Epidermal melanocyte (primary cell): ENCODE results near the gene KPNB1.

Experiments used
- DNase-seq: peaks from one replicate; pipeline ENCODE4 v3.0.0; 2011; ENCODE audit warnings: low spot score; ENCODE audit not compliant: insufficient read length

The KPNB1 gene

DNA sequence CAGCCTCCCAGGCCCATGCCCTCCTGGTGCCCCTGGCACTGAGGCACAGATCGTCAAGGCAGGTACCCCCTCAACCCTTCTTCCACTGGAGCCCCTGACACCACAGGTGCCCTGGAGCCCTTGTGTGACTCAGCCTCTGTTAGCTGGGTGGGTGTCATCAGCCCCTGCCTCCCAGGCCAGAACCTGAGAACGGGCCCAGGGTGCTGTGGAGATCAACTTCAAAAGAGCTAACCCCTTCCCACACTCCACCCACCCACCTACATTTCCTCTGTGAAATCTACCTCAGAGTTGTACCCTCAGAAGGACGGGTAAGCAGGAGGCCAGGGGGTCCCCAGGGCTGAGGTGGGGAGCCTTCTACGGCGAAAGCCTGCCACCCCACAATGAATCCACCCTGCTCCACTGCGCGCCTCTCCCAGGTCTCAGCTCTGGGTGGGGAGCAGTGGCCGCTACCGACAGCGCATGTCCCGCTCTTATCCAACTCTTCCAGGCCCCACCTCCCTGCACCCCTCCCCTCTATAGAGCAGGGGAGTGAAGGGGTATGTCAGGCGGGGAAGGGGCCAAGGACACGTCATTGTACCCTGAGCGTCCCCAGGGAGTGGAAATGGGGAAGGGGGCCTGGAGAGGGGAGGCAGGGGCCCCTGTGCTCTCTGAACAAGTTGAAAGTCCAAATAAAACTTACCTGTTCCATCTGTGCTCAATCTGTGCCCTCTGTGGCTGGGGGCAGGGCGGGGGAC is 61.8 kb downstream of the KPNB1 start:
- no peak for DNase-seq

DNA sequence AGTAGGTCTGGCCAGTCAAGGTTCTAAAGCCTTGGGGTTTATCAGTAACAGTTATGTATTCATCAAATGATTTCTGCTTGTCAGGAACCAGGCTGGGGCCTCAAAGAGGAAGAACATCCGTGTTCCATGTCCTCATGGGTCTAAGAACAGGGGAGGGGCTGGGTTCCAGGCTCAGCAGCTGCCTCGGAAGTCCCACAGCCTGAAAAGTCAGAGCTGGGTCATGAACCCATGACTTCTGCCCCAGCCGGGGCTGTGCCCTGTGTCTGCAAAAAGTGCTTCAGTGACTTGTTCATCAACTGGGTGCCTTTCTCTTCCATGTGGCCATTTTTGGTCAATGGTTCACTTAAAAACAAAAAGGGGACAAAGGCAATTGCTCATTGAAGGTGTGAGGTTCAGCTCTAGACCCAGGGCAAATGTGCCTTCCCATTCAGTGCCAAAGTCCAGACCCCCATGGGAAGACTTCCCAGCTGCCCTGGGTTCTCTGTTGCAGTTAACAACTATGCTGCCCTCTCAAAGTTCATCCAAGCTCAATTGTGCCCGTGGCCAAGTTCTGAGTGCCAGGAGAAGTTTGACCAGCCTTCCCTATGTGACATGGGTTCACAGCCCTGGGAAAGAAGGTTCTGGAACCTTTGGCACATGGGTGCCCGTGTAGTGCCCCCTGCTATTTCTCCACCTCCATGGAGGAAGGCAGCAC is 62.8 kb downstream of the KPNB1 start:
- DNase-seq, result no peak

DNA sequence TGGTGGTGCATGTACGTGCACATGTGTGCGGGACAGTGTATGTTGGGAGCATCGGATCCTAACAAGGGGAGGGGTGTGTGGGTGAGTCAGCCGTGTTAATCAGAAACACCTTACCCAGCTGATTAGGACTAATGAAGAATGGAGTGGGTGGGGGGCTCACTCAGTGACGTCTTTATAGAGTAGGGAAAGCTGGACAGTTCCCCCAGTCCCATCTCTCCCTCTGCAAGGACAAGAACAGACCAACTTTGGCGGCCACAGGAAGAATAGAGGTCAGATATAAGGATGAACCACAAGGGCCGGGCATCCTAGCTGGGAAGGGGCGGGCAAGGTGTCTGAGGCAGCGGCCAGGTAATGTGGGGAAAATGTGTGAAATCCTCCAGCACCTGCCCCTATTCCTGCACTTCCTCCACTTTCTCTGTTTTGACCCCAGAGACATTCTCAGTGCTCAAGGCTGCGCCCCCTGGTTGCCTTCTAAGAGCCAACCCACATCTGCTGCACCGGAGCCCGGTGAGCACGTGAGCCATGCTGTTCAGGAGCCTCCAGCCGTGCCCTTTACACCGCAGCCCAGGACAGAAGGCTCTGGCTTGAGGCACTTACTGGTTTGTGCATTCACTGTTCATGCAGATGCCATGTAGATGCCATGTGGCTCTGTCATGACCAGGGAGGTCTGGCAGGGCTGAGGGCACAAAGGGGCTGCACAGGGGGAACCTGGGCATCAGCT is 64.4 kb downstream of the KPNB1 start:
- DNase-seq, result no peak

DNA sequence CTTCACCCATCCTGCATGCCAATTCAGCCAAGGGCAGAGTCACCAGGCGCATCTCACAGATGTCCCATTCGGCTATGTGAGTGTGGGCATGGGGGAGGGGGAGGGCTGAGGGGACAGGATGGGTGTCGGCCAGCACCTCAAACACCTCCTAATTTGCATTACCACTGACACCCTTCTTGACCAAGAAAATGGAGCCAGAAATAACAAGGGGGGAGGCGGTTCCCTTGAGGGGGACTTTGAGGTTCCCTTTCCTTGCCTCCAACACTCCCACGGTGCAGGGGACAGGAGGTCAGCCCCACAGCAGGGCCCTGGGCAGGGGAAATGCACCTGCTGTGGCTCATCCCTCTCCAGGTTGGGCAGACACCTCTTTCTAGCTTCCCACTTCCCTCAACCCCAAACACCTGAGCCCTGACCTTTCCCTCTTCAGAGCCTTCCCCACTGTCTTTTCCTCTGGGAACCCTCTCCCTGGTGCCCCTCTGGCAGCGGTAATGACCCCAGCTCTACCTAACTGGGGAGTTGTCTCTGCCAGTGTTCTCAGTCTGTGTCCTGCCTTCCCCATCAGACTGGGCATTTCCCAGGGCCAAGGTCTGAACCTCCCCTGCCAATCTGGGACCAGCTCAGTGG is 65.2 kb downstream of the KPNB1 start:
- no peak for DNase-seq

DNA sequence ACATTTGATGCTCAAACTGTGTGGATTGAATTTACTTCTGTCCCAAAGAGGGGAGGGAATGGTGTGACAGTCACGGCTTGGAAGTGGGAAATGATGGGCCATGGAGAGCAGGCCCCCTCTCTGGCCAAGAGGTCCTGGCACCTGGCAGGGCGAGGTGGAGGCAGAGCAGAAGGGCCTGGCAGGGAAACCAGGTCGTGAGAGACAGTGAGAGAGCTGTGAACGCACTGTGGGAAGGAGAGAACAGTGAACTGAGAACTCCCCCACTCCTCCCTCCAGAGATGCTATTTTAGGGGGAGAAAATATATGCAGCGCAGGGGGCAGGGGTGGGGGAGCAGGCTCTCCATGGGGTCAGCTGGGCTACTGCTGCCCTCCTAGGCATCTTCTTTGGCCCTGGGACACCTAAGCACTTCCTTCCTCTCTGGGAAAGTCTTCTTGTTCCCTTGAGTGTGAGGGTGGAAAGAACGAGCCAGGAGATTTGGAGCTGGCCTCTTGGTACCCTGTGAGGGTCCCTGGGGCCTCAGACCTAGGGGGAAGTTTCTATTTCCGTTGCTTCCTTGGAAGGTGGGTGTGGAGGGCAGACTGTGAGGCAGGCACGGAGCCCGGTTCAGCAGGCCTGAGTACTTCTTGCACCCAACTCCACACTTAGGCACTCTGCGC is 66.1 kb downstream of the KPNB1 start:
- no peak for DNase-seq

DNA sequence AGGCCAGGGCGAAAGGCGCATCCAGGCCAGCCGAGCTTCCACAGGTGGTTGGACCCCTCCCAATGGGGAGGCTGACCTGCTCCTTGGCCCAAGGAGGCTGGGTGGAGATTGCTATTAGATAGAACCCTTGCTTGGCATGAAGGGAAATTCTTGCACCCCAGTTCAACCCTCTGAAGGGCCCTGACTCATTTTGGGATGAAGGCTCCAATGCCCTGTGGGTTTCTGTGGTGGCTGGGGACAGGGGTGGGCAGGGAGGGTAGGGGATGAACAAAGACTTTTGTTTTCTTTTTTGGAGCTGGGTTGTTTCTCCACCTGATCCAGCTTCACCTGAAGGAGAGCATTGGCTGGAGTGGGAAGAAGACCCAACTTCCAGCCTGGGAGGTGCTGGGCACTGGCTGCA is 66.7 kb downstream of the KPNB1 start:
- no peak for DNase-seq

DNA sequence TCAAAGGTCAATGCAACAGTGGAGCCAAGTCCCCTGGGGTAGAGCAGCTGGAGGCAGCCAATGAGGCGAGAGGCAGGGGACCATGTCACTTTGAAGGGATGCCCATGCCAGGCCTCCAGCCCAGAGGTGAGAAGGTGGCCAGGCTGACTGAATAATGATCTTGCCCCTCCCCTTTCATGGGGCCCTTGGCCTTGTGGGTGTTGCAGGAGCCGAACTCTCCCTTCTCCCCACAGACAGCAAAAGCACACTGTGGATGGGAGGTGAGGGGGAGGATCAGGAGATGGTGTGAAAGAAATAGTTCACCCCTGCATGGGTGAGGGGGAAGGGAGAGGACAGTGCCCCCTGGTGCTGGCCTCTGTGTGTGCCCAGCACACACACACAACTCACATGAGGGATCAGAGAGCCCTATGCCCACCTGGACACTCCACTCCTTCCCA is 67.6 kb downstream of the KPNB1 start:
- no peak for DNase-seq

DNA sequence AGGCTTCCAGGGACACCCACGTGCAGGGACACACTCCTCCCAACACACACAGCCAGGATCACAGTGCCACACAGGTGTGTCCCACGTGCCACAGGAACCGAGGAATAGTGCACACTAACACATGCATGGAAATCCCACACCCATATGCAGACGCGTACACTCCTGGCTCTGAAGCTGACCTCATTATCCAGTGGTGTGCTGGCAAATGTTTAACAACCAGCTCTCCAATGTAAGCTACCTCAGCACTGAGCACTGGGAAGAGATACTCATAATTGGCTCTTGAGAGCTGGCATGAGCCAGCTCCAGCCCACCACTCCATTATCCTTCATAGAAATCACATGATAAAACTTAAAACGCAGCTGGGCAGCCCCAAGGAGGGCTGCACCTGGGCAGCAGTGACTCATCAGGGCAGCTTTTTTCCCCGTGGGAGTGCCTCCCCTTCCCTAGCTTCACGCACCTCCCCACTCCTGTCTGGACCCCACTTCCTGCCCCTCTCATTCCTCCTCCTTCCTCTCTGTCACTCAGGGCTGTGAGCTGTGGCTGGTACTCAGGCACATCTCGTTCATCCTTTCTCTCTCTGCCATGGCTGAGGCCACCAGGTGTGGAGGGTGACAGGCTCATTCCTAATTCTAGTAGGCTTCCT is 68.4 kb downstream of the KPNB1 start:
- DNase-seq, result no peak

DNA sequence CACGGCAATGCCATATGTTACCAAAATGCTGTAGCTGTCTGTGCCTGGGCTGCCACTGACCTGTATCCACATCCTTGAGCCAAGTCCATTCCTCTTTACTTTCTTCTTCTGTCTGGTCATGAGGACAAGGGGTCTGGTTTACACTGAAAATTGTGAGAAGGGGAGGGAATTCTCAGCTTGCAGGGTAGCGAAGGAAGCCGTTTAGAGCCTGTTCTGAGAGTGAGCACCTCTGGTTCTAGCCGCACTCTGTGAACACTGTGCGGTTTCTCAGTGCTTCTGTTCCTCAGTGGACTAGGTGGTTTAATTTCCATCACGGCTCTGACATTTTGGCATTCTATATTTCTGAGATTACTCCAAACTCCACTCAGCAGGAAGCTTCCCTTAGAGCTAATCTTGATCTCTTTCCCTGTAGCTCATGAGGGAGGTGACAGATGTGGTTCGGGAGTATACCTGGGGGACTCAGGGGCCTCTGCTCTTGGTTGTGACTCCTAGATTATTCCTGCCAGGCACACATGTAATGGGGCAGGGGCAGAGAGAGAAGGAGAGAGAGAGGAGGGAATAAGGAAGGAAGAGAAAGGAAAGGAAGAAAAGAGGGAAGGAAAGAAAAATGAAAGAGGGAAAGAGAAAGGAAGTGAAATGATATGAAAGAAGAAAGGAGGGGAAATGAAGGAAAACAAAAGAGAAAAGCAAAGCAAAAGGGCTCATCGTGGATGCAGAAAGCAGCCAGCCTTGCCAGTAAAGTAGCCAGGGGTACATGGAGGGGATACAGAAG is 69.1 kb downstream of the KPNB1 start:
- DNase-seq, result no peak

DNA sequence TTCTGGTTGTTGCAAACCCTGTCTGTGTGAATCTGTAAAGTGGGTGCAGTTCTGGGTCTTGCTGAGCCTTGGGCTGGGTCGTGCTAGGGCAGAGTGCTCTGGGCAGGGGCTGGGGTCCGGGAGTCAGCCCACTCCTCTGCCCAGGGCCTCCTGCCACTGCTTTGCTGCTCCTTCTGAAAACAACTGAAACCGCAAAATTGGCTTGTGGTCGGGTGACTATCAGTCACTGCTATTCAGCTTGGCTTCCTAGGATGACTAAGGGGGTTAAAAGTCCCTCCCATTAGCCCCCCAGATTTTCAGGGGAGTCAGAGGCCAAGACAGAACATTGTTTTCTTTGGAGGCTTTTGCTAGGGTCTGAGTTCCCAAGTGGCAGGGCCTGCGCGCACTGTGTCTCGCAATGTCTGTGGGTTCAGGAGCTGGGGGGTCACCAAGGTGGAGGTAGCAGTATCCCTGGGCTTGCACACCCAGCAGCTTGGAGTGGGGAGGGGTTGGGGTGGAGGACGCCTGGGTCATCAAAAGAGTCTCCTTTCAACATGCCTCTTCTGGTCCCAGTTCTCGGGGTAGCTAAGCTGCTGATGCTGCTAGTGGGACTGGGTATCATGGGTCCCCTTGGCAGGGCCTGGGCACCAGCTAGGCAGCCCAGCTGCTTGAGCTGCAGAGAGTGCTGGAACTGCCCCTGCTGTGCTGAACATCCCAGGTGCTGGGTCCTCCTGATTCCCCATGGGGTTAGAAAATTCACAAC is 69.9 kb downstream of the KPNB1 start:
- DNase-seq, result no peak

DNA sequence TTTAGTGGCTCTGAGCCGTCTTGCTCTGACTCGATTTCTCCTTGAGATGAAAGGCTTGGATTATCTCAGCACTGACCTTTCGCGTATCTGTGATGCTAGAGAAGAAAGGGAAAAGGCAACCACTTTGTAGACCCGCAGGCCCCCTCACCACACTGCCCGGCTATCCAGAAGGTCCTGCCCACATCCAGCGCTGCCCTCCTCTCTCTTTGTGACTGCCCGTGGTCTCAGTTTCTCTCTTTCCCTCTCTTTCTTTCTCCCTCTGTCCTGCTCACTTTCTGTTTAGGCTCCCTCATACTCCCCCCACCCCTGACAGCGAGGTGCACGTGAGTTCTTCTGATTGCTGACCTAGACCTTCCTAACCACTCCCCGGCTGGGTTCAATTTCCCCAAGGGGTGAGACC is 70.5 kb downstream of the KPNB1 start:
- no peak for DNase-seq

DNA sequence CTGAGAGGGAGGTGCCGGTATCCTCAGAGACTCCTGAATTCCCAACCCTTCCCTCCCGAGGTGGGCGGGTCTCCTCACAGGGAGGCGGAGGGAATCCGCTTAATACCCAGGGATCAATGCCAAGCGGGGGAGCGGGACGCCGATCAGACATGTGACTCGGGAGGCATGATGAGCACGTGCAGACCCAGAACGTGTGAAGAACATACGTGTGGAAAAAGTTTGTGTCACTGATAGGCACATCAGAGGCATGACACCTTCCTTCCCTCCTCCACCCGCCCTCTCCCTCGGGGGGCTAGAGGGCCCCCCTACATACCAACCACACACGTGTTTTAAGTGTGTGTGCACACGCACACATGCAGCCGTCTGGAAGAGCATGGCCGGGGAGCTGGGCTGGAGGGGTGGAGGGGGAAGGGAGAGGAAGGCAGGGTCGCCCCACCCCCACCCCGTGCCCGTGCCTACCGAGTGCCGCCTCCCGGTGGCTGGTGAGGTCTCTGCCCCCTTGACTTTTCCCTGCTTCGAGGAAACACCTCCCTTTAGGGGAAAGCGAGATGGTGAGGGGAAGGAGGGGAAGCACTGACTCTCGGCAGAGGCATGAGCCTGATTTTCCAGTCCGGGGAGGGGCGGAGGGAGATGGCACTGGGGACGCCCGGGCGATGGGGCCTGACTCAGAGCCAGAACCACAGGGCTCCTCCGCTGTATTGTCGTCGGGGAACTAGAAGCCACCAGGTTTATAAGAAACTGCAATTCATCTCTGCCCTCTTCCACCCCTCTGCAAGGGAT is 71.2 kb downstream of the KPNB1 start:
- no peak for DNase-seq

DNA sequence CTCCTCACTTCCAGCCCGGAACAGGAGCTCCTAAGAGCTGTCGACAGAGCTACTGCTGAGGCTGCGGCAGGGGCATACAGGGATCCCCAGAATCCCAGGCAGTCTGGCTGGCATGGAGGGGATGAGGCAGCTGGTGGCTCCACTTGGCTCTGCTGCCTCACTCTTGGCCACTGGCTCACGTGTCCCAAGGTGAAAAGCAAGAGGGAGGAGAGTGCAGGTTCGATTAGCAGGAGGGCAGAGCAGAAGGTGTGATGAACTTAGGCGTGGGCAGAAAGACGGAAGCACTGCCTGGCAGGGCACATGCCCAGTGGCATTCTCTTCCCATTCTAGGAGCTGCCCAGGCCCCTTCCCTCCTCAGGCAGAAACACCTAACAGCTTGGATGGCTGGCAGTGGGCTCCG is 72.0 kb downstream of the KPNB1 start:
- no peak for DNase-seq

DNA sequence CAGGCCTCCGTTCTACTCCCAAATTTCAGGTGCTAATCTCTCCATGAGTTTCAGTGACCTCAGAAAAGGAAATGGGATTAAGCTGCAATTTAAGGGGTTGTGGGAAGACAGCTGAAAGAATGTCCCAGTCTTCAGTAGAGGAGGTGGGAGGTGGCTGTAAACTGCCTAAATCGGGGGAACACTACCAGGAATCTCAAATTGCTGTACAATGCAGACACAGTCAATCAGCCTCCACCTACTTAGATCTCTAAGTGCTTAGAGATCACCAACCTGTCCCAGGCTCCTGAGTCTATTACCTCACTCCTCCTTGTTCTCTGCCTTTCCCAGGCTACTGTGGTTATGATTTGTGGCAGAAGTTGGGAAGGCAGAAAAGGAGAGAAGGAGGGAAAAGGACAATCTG is 75.0 kb downstream of the KPNB1 start:
- no peak for DNase-seq

DNA sequence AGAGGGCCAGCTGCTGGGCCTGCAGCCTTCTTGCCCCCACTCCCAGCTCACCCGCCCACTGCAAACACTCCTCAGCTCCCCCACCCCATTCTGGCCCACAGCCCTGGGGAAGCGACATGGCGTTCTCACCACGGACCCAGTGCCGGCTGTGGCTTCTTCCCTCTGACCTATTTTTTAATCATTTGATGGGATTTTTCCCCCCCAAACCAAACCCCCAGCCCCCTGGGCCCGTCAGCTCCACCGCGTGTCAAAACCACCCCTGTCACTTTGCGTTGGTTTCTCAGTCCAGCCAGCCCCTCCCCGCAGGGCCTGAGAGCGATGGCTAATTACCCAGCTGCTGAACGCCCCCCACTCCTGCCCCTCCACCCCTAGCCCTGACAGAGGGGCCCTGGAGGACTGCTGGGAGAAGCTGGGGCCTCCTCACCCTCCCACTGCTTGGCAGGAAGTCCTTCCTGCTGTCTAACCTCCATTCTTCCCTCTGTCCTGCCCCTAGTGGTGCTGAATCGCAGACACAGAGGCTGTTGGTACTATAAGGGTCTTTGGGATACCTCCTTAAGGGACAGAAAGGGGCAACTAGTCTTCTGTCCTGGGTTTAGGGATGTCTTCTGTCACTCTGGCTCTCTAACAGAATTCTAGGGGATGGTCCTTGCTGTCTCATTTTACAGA is 75.9 kb downstream of the KPNB1 start:
- DNase-seq, result no peak

DNA sequence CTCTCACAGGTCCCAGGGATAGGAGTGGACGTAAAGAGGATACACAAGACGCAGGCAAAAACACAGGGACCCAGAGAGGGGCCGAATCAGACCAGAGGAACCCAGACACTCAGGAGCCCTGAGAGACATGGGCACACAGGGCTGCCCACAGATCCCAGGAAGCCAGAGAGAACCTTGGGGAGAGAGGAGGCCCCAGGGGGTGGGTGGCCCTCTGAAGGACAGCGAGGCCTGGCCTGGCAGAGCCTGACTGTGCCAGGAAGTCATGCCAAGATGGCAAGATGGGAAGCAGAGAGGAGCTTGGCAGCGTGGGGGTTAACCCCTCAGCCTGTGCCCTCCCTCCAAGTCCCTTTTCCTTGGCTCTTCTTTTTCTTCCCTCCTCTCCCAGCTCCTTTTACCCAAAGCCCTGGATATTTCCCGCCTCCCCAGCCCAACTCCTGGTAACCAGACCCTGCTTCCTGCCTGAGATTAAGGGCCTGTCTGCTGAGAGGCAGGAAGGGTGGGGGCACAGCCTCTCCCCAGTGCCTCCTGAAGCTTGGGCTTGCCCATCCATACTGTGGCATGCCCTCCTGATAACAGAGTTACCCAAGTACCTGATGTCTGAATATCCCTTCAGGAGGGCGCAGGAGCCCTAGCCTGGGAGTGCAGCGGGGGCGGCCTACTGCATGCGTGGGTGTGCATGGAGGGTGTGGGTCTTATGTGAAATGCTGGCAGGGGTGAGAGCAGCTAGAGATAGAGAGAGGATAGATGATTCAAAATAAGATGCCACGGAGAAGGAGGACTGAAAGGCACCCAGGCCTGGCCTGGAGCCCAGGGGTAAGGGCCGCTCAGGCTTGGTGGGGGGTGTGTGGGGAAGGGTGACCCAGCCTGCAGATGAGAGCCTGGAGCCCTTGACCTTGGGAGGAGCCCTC is 77.3 kb downstream of the KPNB1 start:
- DNase-seq, result no peak

DNA sequence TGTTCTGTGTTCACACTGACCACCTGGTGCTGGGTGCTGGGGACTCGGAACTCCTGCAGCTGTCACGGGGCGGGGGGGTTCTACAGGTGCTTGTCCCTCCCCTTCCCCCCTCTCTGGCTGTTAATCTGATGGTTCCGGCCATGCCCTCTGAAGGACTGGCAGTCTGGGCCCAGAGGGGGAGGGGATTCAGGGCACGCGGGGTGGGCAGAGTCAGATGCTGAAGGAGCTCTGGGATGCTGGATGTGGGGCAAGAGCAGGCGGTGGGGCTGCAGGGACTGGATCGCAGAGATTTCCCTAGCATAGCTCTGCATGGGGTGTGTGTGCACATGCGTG is 78.0 kb downstream of the KPNB1 start:
- no peak for DNase-seq
